ENCODE data around the gene FUT7.

DNA sequence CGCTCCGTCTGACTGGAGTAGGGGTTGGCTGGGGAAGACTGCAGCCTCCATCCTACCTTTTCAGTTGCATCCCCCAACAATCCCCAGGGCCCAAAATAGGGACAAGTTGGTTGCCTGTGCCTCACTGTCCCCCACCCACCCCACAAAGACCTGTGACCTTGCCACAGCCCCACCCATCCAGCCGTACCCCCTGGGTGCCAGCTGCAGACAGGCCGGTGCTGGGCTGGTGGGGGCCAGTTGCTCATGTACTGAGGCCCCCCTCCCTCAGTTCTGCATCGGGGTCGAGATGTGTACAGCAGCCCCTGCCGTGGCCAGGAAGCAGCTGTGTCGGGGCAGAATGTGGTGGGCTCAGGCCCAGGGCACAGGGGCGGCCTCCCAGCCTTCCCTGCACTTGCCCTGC, 48.7 kb downstream of the FUT7 start:
- TF ChIP-seq, protein P1, sequence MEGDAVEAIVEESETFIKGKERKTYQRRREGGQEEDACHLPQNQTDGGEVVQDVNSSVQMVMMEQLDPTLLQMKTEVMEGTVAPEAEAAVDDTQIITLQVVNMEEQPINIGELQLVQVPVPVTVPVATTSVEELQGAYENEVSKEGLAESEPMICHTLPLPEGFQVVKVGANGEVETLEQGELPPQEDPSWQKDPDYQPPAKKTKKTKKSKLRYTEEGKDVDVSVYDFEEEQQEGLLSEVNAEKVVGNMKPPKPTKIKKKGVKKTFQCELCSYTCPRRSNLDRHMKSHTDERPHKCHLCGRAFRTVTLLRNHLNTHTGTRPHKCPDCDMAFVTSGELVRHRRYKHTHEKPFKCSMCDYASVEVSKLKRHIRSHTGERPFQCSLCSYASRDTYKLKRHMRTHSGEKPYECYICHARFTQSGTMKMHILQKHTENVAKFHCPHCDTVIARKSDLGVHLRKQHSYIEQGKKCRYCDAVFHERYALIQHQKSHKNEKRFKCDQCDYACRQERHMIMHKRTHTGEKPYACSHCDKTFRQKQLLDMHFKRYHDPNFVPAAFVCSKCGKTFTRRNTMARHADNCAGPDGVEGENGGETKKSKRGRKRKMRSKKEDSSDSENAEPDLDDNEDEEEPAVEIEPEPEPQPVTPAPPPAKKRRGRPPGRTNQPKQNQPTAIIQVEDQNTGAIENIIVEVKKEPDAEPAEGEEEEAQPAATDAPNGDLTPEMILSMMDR (IDR thresholded peaks at IDR 0.05): no peak
- no peak for TF ChIP-seq POLR2A (IDR thresholded peaks at IDR 0.05)
